Measurements from ENCODE around the gene KIAA0930.

KIAA0930 gene

DNA sequence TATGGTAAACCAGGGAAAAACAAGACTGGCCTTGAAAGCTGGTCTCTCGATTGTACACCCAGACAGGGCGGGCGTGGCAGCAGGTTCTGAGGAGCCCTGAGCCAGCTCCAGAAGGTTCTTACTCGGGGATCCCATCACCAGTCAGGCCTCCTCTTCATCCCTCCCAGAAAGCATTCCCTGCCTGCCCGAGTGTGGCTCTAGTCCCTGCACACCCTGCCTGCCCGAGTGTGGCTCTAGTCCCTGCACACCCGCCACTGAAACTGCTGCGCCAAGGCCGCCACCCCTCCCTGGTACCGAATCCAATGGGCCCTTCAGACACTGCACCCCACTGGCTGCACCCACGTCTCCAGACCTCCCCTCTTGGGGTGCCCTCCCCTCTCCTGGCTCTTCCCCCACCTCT, 30.1 kb downstream of the KIAA0930 start:
- H3K9me3 Mint-ChIP-seq, result no peaks in the 10 kb centered on the region
- CTCF ChIA-PET, result interaction anchor here (0.7 to 0.8 kb wide), 2 partner anchors 9 to 109 kb away, joined by 3 read pairs; no protein-coding TSS in a partner anchor
- H3K4me1 Mint-ChIP-seq, result no peaks in the 10 kb centered on the region

DNA sequence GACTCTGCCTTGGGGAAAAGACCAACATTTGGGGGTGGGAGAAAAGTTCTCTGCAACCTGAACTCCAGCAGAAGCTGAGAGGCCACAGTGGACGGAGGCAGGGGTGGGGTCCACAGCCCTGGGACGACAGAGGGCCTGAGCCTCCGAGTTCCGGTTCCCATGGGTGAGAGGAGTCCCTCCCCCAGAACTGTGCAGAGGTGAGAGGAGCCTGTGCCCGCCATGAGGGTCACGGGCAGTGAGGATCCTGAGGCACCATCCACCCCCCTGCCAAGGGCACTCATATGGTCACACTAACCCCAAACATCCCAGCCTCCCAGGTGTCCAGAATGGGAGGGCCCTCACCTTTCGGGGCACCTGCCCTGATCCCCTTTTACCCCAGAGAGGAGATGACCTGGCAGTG, 30.5 kb downstream of the KIAA0930 start:
- Mint-ChIP-seq H3K27ac (no peak overlapping the region), H3K36me3 (no peaks in the 10 kb centered on the region)

More for the DNA sequence above, 30.1 kb downstream of the KIAA0930 start:
- H3K4me3 Mint-ChIP-seq, result no peak overlapping the region
- no peaks in the 10 kb centered on the region for H3K27me3 Mint-ChIP-seq
- H3K36me3 Mint-ChIP-seq, result no peaks in the 10 kb centered on the region
- DNase-seq, result no peak
- no peak overlapping the region for H3K27ac Mint-ChIP-seq

DNA sequence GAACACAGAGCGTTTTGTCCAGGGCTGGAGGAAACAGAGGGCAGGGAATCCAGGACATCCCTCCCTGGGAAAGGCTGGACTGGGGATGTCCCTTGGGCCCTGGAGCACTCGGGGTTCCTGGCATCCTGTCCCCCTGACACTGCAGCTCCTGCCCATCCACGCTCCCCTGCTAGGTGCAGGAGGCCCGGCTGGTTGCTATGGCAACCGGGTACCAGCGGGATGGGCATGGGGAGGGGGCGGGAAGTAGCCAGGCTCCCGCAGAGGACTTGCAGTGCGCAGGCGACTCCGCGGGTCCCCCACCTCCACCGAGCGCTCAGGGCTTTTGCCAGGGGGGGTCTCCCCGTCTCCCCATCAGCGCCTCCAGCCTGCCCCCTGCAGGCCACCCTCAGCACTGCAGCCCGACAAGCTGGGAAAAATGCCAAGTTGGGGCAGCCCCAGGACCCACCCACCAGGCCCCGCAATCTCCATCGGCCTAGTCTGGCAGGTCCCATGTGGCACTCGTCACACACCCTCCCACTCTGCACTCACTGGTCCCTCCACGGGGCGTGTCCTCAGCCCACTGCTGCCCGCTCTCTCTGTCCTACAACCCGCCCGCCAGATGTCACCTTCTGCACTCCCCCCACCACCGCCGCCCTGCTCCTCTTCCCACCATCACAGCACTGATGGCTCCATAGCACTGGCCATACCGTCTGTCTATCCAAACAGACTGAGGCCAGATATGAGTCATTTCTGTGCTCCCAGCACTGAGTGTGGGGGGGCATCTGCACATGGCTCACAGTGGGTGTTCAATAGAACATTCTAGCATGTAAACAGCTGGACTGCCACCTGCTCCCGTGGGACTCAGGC, 31.5 kb downstream of the KIAA0930 start:
- peak; percentile 45 for DNase-seq
- no peaks in the 10 kb centered on the region for H3K9me3 Mint-ChIP-seq
- H3K36me3 Mint-ChIP-seq, result no peaks in the 10 kb centered on the region
- H3K27me3 Mint-ChIP-seq, result no peaks in the 10 kb centered on the region
- H3K27ac Mint-ChIP-seq, result no peak overlapping the region
- no peaks in the 10 kb centered on the region for H3K4me1 Mint-ChIP-seq
- CTCF ChIA-PET, result interaction anchor here (0.7 to 3.2 kb wide), 10 partner anchors 11 to 654 kb away, joined by 3 to 16 read pairs (median 4); no protein-coding TSS in a partner anchor
- H3K4me3 Mint-ChIP-seq, result no peak overlapping the region

More for the DNA sequence above, 30.5 kb downstream of the KIAA0930 start:
- Mint-ChIP-seq H3K27me3 (no peaks in the 10 kb centered on the region), H3K4me1 (no peaks in the 10 kb centered on the region), H3K9me3 (no peaks in the 10 kb centered on the region), H3K4me3 (no peak overlapping the region)
- CTCF ChIA-PET, result interaction anchor here (1.0 to 3.2 kb wide), 2 partner anchors 10 to 39 kb away, joined by 3 to 16 read pairs; no protein-coding TSS in a partner anchor
- no peak for DNase-seq

DNA sequence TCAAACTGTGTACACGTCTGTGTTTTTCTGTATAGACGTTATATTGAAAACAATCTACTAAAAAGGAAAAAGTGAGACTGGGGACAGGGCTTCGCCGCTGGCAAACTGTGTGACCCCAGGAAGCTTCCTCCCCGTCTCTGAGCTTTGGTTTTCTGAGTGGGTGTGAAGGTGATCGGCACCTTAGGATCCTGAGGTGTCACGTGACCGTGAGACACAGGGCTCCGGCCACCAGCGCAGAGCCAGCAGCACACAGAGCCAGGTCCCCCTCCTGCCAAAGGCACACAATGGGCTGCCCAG, 32.0 kb downstream of the KIAA0930 start:
- CTCF ChIA-PET, result interaction anchor here (0.6 to 3.2 kb wide), 11 partner anchors 11 to 1030 kb away, joined by 3 to 16 read pairs (median 3); no protein-coding TSS in a partner anchor
- Mint-ChIP-seq H3K4me1 (no peaks in the 10 kb centered on the region), H3K27ac (no peak overlapping the region)

DNA sequence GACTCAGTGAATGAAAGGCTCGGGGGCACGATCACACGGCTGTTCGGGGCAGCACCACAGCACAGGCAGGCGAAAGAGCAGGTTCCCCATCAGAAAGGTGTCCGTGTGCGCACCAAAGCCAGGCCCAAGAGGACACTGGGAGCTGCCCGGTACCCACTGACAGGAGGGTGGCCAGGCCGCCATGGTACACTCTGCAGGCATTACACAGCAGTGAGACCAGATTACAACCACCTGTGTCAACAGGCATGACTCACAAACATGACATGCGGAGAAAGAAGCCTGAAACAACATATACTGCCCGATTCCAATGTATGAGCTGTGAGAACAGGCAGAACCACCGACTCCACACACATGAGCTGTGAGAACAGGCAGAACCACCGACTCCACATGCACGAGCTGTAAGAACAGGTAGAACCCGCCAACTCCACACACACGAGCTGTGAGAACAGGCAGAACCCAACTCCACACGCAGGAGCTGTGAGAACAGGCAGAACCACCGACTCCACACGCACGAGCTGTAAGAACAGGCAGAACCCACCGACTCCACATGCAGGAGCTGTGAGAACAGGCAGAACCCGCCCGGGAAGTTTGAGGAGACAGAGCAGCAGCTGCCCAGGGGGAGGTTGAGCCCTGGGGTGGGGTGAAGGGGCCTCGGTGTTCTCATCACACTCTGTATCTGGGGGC, 32.6 kb downstream of the KIAA0930 start:
- Mint-ChIP-seq H3K27me3 (no peaks in the 10 kb centered on the region), H3K9me3 (no peaks in the 10 kb centered on the region), H3K4me3 (no peak overlapping the region), H3K4me1 (no peaks in the 10 kb centered on the region), H3K36me3 (no peaks in the 10 kb centered on the region), H3K27ac (no peak overlapping the region)
- CTCF ChIA-PET, result interaction anchor here (0.6 to 3.2 kb wide), 9 partner anchors 12 to 1031 kb away, joined by 3 to 16 read pairs (median 3); no protein-coding TSS in a partner anchor
- DNase-seq, result no peak

More for the DNA sequence above, 32.0 kb downstream of the KIAA0930 start:
- Mint-ChIP-seq H3K4me3 (no peak overlapping the region), H3K36me3 (no peaks in the 10 kb centered on the region), H3K27me3 (no peaks in the 10 kb centered on the region), H3K9me3 (no peaks in the 10 kb centered on the region)
- no peak for DNase-seq

DNA sequence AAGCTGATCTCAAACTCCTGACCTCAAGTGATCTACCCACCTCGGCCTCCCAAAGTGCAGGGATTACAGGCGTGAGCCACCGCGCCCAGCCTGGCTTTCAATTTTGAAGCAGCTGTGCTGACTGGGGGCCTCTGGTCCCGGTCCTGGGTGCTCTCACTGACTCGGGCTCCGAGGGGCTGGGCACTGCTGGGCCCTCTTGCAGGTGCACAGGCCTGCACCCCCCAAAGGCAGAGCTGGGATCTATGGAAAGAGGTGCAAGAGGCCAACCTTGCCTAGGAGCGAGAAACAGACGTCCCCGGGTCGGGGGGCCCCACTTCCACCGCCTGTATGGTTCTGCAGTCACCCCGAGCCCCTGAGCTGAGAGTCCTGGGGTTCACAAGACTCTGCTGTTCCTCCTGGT, 33.2 kb downstream of the KIAA0930 start:
- Mint-ChIP-seq H3K27ac (no peak overlapping the region), H3K36me3 (no peaks in the 10 kb centered on the region), H3K4me3 (no peak overlapping the region), H3K27me3 (no peaks in the 10 kb centered on the region), H3K4me1 (no peaks in the 10 kb centered on the region), H3K9me3 (no peaks in the 10 kb centered on the region)
- CTCF ChIA-PET, result interaction anchor here (3.2 kb wide), 1 partner anchor 12 kb away, joined by 16 read pairs; no protein-coding TSS in a partner anchor
- DNase-seq, result no peak

DNA sequence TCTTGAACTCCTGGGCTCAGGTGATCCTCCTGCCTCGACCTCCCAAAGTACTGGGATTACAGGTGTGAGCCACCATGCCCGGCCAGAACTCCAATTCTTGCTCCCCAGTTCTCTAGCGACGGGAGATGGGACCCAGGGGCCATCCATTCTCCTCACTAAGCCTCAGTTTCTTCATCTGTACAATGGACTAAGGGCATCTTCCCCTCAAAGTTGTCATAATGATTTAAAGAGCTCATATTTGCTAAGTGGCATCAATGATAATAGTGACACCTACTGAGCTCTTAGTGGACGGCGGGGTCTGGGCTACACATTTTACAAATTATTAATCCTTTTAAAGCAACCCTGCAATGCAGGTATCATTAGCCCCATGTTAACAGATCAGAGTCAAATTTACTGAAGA, 34.5 kb downstream of the KIAA0930 start:
- H3K27me3 Mint-ChIP-seq, result no peaks in the 10 kb centered on the region
- CTCF ChIA-PET, result no interaction called here

DNA sequence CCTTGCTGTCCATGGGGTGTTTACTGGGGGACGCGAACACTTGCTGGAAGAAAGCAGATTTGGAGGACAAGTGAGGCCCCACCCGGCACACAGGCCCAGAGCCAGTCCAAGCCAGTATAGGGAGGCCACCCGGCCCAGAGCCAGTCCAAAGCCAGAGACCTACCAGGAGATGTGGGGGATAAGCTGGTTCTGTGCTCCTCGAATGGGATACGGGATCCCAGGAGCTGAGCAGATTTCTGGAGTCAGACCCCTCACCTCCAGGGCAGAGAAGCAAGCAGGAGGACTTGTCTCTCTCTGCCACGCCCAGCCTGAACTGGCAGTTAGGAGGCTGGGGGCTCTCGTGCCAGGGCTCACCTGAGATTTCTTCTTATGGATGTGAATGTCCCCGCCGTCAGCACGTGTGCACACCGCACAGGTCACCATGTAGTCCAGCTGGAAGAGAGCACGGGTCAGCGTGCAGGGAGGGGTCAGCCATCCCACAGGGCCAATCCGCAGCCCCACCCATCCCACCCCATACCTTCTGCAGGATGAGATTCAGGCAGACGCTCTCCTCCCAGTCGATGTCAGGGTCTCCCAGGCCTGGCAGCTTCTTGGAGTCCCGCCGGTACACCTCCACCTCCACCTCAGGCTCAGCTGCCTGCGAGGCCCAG, 35.3 kb downstream of the KIAA0930 start:
- H3K4me1 Mint-ChIP-seq, result no peaks in the 10 kb centered on the region
- H3K4me3 Mint-ChIP-seq, result no peak overlapping the region
- no peaks in the 10 kb centered on the region for H3K9me3 Mint-ChIP-seq
- H3K36me3 Mint-ChIP-seq, result no peaks in the 10 kb centered on the region
- H3K27me3 Mint-ChIP-seq, result no peaks in the 10 kb centered on the region
- CTCF ChIA-PET, result no interaction called here
- no peak overlapping the region for H3K27ac Mint-ChIP-seq
- no peak for DNase-seq

More for the DNA sequence above, 34.5 kb downstream of the KIAA0930 start:
- no peak overlapping the region for H3K27ac Mint-ChIP-seq
- no peaks in the 10 kb centered on the region for H3K9me3 Mint-ChIP-seq
- H3K4me3 Mint-ChIP-seq, result no peak overlapping the region
- no peaks in the 10 kb centered on the region for H3K36me3 Mint-ChIP-seq
- H3K4me1 Mint-ChIP-seq, result no peaks in the 10 kb centered on the region
- no peak for DNase-seq

DNA sequence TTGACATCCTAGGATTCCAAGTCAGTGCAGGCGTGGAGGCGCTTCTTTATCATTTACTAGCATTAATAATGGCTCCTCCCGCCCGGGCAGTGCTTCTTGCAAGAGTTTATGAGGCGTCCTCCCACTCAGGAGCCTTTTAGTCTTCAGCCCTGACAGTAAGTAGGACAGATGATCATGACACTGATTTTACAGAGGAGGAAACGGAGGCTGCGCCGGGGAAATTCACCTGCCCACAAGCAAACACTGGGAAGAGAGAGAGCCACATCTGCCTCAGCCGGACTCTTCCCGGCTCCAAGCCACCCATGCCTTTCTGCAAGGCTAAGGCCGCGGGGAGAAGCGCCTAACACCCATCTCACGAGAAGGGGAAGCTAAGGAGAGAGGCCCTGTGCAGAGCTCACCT, 35.9 kb downstream of the KIAA0930 start:
- Mint-ChIP-seq H3K9me3 (no peaks in the 10 kb centered on the region), H3K4me3 (no peak overlapping the region), H3K27me3 (no peaks in the 10 kb centered on the region), H3K27ac (no peak overlapping the region), H3K4me1 (no peaks in the 10 kb centered on the region), H3K36me3 (no peaks in the 10 kb centered on the region)
- DNase-seq, result no peak
- CTCF ChIA-PET, result no interaction called here

DNA sequence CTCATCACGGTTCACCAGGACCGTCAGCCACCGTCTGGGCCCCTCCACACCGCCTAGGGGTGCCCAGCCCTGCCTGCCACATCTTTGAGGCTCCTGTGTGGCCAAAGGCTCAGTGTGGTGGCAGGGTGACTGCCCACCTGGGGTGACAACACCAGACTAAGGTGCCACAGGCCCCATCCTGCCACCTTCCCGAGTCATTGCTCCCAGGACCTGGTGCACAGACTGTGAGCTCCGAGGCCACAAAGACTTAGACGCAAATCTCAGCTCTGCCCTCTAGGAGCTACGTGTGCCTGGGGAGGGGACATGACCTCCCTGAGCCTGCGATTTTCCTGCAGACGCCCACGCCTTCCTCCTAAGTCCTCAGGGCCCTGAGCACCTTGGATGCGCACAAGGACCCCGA, 36.5 kb downstream of the KIAA0930 start:
- Mint-ChIP-seq H3K36me3 (no peaks in the 10 kb centered on the region), H3K4me3 (no peak overlapping the region), H3K27me3 (no peaks in the 10 kb centered on the region), H3K27ac (no peak overlapping the region), H3K9me3 (no peaks in the 10 kb centered on the region), H3K4me1 (no peaks in the 10 kb centered on the region)
- no peak for DNase-seq
- CTCF ChIA-PET, result no interaction called here

DNA sequence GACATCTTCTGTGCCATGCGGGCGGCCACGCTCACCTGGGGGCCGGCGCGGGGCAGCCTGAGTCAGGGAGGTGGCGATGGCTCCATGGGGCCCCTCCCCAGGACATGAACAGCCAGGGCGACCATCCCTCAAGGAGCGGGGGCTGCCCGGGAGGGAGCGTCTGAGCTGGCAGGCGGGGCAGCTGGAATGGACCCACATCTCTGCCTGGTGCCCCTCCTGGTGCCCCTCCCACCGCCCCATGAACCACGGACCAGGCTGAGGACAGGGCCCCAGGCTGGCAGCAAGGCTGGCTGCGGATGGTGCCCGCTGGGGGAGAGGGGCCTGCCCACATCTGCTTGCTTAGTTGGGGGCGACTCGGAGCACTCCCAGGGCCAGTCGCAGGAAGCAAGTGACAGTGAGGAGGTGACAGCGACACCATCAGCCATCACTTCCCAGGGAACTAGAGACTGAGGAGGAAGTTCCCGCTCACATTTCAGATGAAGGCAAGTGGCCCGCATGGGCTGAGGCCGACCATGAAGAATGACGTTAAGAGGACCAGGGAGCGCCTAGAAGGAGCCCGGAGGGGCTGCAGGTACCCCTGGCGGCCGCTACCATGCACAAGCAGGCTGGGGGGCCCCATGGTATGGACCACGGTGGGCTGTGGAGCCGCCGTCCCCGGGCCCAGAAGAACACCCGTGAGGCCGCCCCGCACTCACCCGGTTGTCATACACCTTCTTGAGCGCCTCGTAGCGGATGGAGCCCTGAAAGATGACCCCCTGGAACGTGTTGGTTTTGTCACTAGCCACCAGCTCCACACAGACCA, 37.3 kb downstream of the KIAA0930 start:
- H3K36me3 Mint-ChIP-seq, result no peaks in the 10 kb centered on the region
- no peaks in the 10 kb centered on the region for H3K27me3 Mint-ChIP-seq
- H3K4me1 Mint-ChIP-seq, result no peaks in the 10 kb centered on the region
- H3K27ac Mint-ChIP-seq, result no peak overlapping the region
- no peak overlapping the region for H3K4me3 Mint-ChIP-seq
- no peaks in the 10 kb centered on the region for H3K9me3 Mint-ChIP-seq
- no peak for DNase-seq
- CTCF ChIA-PET, result no interaction called here

DNA sequence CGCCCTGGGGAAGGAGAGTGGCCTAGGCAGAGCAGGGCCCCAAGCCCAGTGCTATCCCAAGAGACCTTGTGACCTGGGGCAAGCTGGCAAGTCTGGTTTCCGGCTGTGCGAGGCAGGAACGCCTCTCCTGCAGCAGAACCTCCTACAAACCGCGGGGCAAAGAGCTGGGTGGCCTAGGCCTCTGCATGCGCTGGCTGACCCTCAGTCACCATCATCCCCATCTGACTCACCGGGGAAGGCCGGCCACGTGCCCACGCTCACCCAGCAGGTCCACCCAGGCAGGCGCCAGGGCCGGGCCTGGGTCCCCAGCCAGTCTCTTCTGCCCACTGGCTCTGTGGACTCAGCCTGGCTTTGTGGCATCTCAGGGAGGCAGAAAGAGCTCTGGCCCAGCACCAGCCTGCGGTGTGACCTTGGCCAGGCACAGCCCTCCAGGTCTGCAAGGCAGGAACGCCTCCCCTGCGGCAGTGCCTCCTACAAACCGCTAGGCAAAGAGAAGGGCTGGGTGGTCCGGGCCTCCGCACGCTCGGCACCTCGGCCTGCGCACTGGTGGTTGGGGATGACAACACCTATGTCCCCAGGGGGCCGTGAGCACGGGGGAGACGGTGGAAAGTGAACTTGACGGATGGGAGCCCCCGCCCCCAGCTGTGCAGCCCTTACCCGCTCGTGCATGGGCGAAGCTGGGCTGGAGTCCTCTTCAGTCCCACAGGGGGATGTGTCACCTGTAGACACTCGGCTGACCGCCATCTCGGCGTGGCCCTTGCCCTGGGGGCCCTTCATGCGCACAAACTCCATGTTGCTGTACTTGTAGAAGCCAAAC, 38.2 kb downstream of the KIAA0930 start:
- no peaks in the 10 kb centered on the region for H3K36me3 Mint-ChIP-seq

DNA sequence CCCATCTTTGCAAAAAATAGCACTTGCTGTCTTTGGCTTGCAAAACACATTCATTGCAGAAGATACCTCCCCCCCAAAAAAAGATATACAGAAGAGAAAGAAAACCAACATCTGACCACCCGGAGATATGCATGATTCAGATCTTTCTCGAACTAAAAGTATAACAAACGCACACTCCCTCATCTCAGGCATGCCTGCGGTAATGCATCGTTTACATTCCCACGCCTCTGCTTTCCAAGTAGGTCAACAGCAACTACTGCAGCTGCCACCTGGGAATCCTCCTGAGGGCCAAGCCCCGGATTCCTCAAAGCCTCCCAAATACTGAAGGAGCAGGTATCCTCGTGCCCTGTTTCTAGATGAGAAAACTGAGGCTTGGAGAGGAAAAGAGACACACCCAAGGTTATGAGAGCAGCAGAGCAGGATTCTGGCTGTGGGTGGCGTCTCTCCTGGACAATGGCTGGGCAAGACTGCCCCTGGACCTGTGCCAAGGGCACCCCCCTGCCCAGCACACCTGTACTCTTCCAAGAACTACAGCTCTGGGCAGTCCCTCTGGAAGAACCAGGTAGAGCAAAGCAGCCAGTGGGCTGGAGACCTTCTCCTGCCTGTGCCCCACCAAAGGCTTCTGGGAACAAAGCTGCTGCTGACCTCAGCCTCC, 38.9 kb downstream of the KIAA0930 start:
- CTCF ChIA-PET, result no interaction called here
- no peak for DNase-seq
- Mint-ChIP-seq H3K4me3 (no peak overlapping the region), H3K36me3 (no peaks in the 10 kb centered on the region), H3K4me1 (no peaks in the 10 kb centered on the region), H3K27me3 (no peaks in the 10 kb centered on the region), H3K9me3 (no peaks in the 10 kb centered on the region), H3K27ac (no peak overlapping the region)

More for the DNA sequence above, 38.2 kb downstream of the KIAA0930 start:
- CTCF ChIA-PET, result no interaction called here
- Mint-ChIP-seq H3K9me3 (no peaks in the 10 kb centered on the region), H3K27me3 (no peaks in the 10 kb centered on the region), H3K4me3 (no peak overlapping the region), H3K27ac (no peak overlapping the region), H3K4me1 (no peaks in the 10 kb centered on the region)
- no peak for DNase-seq

Data from activated naive CD4-positive, alpha-beta T cell treated with anti-CD3 and anti-CD28 coated beads, Interleukin-2, amount 10 ng/mL, durations not matched to agents 7 days and 5 days (primary cell).